Femur (tissue), 1 donor: Measurements from ENCODE around the gene RNF123.
A peak's percentile ranks its signal among the peaks of the same experiment; 100 is the strongest.

Source experiments
- DNase-seq: peaks from one replicate; pipeline ENCODE4 v3.0.0-alpha.2; 2017

RNF123 gene

DNA sequence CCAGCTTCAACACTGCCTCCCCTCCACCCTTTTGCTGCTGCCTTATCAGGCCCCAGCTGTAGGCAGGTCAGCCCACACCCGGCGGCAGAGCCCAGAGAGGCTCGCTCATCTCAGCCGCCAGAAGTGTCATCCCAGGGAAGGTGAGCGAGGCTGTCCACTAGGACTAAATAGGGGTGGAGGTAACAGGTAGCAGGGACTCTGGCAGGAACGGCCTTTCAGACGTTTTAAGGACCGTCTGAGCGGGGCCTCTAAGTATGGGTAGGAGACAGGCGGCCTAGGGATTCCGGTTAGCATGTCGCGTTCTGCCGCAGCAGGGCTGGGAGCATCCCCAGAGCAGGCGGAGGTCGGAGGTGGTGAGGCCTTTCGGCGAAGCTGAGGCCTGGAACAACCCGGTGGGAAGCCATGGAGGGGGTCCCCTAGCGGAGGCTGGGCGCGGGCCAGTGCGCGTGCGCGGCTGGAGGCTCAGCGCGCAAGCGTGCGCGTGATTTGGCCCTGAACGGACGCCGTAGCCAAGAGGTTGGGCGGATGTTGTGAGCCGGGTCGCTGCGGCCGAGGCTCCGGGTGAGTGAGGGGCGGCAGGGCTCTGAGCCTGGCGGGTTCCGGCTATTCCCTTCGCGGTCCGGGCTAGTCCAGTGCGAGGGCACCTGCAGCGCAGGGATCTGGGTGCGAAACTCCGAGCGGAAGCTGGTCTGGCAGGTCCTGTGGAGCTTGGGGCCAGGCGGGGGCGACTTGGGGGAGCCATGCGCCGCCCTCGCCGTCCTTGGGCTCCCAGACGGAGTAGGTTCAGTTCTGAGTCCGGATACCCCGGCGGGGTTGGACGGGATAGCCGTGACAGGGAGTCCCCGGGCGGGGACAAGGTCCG, at the start of gene RNF123, which contains the start of gene MST1:
Gene RNF123, plus strand, starts transcription at position 512 of the 862 bp plus-strand sequence. CDS start 1,609 bp downstream, outside the sequence.
Gene MST1, minus strand, starts transcription at position 429 of the 862 bp plus-strand sequence. CDS start 783 bp downstream, outside the sequence.
- DNase-seq, result peak; percentile 95

DNA sequence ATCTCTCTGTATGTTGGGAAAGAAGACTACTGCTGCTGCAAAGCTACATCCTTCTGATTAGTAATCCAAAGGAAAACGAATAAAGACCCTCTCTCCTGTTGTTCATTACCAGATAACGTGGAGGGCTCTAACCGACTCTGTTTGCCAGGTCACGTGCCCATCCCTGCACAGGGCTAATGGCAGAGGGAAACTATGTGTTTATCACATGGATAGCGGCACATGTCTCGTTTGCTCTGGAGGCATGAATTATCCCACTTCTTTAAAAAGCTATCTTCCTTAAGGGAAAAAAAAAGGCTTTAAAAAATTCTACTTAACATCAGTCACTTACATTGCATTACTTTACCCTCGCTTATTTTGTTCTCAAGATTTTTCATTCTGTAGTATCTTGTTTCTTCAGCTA, 48.1 kb upstream of the RNF123 start:
- no peak for DNase-seq

DNA sequence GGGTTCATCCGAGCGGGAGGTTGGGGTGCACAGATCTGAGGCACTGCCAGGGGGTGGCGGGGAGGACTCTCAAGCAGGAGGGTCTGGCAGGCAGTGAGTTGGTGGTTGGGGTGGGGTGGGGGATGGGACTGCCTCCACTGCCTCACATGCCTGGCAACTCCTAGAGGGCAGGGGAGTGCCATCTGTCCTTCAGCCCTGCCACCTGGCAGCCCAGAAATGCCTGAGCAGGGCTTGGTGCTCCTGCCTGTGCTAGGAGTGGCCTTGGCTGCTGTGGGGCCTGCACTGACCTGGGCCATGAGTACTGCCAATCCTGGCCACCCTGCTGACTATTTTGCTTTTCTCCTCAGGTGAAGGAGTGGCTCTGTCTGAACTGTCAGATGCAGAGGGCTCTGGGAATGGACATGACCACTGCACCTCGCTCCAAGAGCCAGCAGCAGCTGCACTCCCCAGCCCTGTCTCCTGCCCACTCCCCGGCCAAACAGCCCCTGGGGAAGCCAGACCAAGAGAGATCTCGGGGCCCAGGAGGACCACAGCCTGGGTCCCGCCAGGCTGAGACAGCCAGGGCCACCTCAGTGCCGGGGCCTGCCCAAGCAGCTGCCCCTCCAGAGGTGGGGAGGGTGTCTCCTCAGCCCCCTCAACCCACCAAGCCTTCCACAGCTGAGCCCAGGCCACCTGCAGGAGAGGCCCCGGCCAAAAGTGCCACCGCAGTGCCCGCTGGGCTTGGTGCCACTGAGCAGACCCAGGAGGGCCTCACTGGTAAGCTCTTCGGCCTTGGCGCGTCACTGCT, 47.2 kb upstream of the RNF123 start:
- no peak for DNase-seq

DNA sequence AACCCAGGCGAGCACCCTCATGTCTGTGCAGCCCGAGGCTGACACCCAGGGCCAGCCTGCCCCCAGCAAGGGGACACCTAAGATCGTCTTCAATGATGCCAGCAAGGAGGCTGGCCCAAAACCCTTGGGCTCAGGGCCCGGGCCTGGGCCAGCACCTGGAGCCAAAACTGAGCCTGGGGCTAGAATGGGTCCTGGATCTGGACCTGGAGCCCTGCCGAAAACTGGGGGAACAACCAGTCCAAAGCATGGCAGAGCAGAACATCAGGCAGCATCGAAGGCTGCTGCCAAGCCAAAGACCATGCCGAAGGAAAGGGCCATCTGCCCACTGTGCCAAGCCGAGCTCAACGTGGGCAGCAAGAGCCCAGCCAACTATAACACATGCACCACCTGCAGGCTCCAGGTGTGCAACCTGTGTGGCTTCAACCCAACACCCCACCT, 46.6 kb upstream of the RNF123 start:
- no peak for DNase-seq

DNA sequence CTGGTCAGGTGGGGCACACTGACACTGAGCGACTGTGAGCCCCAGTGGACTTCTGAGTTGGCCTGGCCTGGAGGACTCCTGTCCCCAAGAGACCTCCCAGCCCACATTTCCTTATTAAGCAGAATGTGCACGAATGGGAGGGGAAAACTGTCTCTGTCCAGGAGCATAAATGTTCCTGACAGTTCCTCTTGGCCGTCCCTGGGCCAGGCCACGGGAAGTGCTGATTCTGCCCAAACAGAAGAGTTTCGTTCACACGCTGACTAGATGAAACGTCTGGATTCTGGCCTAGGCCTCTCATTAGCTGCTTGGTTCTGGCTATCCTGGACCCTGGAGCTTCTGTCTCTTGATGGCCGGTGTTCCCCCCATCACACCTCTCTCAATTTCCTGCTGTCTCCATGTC, 44.7 kb upstream of the RNF123 start:
- no peak for DNase-seq

DNA sequence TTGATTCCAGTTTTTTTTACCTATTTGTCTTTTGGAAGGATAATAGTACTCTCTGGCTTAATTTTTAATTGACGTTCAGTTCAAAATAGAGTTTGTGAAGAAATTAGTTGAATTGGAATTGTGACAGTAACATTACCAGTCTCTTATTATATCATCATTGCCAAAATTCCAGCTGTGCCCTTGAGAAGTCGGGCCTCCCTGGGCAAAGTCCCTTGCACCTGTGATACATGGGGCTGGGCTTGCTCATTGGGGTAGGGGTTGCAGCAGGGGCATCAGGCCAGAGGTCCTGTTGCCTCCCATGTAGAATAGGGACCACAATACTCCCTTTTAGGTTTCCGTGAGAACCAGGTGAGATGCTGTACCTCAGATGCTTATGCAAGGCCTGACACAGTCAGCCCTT, 43.1 kb upstream of the RNF123 start:
- DNase-seq, result no peak

DNA sequence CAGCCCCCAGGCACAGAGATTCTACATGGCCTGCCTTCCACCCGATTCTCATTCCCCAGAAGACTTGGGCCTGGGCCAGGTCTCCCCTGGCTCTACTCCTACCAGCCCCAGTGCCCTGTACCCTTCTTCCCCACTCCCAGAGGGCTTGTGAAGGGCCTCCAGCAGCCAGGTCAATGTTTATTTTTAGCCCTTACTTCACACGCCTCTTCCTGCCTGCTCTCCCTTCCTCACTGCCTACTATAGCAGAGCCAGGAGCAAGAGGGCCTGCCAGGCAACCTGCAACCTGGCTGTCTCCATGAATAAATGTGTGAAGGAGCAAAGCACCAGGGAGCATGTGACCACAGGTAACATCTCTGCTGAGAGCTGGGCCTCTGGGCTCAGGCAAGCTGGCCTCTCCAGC, 41.6 kb upstream of the RNF123 start:
- DNase-seq, result no peak

DNA sequence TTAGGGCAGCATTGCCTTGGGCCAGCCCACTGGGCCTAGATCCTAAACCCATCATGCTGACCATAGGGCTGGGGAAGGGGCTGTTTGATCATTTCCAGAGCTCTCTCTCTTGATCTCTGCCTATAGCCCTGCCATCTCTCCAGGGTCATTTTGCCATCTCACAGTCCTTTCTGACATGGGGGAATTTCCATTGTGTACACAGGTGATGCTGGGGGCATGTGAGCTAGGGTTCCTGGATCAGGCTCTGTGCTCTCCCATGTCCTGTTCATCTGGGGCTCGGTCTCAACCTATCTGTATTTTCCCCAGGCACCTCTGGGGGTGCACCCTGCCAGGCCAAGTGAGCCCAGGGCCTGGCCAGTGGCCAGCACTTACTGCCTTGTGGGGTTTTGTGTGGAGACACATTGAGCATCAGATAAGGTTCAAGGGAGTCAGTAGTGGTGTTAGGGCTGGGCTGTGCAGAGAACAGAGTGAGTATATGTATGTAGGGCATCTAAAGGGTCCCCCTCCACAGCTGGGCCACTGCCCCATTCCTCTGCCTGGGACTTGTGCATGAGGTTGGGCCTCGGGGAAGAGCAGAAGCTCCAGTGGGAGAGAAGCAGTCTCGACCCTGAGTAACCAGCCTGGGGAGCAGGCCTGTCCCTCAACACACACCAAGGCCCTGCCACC, 40.9 kb upstream of the RNF123 start:
- DNase-seq, result no peak

DNA sequence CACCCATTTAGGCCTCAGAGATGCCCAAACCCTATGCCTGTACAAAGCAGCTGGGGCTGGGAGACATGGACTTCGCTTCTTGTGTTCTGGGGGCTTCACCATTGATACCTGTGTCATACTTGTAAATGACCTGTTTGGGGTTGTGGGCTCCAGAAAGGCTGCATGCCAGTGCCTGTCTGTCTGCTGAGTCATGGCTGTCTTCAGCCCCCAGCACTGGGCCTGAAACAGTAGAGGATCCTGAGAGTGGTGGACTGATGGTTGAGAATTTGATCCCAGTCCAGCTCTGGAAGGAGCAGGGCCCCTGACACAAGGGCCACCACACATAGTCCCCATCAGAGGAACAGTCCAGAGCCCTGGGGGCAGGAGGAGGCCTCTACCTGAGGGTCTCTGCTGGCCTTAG, 39.8 kb upstream of the RNF123 start:
- no peak for DNase-seq

DNA sequence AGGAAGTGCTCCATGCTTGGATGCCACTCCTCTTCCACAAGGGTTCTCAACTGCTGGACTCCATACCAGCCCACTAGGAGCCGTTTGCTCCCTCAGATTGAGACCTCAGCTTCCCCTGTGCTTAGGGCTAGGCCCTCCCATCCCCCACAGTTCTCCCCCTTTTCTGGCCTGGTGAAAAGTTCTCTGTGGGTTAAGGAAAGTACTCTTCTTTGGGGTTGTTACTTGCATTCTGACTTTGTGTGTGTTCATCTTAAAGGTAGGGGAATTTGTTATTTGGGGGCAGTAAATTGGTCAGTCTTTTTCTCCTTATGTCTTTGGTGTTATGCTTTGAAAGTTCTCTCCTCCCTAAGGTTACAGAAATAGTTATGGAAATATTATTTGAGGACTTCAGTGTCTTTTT, 39.2 kb upstream of the RNF123 start:
- no peak for DNase-seq

DNA sequence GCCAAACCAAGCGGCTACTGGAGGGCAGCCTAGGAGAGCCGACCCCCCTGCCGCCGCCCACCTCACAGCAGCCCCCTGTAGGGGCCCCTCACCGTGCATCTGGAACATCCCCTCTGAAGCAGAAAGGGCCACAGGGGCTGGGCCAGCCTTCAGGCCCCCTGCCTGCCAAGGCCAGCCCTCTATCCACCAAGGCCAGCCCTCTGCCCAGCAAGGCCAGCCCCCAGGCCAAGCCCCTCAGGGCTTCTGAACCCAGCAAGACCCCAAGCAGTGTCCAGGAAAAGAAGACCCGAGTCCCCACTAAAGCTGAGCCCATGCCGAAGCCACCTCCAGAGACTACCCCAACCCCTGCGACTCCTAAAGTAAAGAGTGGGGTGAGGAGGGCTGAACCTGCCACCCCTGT, 38.7 kb upstream of the RNF123 start:
- DNase-seq, result no peak

DNA sequence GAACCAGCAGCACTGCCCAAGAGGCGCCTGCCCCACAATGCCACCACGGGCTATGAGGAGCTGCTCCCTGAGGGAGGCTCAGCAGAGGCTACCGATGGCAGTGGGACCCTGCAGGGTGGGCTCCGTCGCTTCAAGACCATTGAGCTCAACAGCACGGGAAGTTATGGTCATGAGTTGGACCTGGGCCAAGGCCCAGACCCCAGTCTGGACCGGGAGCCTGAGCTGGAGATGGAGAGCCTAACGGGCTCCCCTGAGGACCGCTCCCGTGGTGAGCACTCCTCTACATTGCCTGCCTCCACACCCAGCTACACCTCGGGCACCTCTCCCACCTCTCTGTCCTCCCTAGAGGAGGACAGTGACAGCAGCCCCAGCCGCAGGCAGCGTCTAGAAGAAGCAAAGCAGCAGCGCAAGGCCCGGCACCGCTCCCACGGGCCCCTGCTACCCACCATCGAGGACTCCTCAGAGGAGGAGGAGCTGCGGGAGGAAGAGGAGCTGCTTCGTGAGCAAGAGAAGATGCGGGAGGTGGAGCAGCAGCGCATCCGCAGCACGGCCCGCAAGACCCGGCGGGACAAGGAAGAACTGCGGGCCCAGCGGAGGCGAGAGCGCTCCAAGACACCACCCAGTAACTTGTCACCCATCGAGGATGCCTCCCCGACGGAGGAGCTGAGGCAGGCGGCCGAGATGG, 37.0 kb upstream of the RNF123 start:
- no peak for DNase-seq

DNA sequence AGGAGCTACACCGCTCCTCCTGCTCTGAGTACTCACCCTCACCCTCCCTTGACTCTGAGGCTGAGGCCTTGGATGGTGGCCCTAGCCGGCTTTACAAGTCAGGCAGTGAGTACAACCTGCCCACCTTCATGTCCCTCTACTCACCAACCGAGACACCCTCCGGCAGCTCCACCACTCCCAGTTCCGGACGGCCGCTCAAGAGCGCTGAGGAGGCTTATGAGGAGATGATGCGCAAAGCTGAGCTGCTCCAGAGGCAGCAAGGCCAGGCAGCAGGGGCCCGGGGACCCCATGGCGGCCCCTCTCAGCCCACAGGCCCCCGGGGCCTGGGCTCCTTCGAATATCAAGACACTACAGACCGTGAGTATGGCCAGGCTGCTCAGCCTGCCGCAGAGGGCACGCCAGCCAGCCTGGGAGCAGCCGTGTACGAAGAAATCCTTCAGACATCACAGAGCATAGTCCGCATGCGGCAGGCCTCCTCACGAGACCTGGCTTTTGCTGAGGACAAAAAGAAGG, 36.4 kb upstream of the RNF123 start:
- no peak for DNase-seq

DNA sequence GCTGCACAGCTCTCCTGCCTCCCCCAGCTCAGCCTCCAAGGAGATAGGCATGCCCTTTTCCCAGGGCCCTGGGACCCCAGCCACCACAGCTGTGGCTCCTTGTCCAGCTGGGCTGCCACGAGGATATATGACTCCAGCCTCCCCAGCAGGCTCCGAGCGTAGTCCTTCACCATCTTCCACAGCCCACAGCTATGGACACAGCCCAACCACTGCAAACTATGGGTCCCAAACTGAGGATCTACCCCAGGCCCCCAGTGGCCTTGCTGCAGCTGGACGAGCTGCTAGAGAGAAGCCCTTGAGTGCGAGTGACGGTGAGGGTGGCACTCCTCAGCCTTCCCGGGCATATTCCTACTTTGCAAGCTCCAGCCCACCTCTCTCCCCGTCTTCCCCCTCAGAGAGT, 35.7 kb upstream of the RNF123 start:
- DNase-seq, result no peak

DNA sequence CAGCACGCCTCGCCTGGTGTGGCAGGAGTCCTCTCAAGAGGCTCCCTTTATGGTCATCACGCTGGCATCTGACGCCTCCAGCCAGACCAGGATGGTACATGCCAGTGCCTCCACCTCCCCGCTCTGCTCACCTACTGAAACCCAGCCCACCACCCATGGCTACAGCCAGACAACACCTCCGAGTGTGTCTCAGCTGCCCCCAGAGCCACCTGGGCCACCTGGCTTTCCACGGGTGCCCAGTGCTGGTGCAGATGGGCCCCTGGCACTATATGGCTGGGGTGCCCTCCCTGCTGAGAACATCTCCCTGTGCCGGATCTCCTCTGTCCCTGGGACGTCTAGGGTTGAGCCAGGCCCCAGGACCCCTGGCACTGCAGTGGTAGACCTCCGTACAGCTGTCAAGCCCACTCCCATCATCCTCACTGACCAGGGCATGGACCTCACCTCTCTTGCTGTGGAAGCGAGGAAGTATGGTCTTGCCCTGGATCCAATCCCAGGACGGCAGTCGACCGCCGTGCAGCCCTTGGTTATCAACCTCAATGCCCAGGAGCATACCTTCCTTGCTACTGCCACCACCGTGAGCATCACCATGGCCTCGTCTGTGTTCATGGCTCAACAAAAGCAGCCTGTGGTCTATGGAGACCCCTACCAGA, 35.1 kb upstream of the RNF123 start:
- no peak for DNase-seq

DNA sequence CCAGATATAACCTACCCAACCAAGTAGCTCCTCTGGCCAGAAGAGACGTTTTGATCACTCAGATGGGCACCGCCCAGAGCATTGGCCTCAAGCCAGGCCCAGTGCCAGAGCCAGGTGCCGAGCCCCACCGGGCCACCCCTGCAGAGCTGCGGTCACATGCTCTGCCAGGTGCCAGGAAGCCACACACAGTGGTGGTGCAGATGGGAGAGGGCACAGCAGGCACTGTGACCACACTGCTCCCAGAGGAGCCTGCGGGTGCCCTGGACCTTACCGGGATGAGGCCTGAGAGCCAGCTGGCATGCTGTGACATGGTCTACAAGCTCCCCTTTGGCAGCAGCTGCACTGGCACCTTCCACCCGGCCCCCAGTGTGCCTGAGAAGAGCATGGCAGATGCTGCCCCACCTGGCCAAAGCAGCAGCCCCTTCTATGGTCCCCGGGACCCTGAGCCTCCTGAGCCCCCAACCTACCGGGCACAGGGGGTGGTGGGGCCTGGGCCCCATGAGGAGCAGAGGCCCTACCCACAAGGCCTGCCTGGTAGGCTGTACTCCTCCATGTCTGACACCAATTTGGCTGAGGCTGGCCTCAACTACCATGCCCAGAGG, 34.3 kb upstream of the RNF123 start:
- no peak for DNase-seq

DNA sequence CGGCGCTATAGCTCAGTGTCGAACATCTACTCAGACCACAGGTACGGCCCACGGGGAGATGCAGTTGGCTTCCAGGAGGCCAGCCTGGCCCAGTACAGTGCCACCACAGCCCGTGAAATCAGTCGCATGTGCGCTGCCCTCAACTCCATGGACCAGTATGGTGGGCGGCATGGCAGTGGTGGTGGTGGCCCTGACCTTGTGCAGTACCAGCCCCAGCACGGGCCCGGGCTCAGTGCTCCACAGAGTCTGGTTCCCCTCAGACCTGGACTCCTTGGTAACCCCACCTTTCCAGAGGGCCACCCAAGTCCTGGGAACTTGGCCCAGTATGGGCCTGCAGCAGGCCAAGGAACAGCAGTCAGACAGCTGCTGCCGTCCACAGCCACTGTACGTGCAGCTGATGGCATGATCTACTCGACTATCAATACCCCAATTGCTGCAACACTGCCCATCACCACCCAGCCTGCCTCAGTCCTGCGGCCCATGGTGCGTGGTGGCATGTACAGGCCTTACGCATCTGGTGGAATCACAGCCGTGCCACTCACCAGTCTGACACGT, 33.5 kb upstream of the RNF123 start:
- DNase-seq, result no peak

DNA sequence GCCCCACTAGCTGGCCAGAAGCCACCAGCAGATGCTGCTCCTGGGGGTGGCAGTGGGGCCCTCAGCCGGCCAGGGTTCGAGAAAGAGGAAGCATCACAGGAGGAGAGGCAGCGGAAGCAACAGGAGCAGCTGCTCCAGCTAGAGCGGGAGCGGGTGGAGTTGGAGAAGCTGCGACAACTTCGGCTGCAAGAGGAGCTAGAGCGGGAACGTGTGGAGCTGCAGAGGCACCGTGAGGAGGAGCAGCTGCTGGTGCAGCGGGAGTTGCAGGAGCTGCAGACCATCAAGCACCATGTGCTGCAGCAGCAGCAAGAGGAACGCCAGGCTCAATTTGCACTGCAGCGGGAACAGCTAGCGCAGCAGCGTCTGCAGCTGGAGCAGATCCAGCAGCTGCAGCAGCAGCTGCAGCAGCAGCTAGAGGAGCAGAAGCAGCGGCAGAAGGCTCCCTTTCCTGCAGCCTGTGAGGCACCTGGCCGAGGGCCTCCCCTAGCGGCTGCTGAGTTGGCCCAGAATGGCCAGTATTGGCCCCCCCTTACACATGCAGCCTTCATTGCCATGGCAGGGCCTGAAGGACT, 32.7 kb upstream of the RNF123 start:
- no peak for DNase-seq

DNA sequence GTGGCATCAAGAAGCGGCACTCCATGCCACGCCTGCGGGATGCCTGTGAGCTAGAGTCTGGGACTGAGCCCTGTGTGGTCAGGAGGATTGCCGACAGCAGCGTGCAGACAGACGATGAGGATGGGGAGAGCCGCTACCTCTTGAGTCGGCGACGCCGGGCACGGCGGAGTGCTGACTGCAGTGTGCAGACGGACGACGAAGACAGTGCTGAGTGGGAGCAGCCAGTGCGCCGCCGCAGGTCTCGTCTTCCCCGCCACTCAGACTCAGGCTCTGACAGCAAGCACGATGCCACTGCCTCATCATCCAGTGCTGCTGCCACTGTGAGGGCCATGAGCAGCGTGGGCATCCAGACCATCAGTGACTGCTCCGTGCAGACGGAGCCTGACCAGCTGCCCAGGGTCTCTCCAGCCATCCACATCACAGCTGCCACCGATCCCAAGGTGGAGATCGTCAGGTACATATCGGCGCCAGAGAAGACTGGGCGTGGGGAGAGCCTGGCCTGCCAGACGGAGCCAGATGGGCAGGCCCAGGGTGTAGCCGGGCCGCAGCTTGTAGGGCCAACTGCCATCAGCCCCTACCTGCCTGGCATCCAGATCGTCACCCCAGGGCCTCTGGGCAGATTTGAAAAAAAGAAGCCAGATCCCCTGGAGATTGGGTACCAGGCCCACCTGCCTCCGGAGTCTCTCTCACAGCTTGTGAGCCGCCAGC, 32.0 kb upstream of the RNF123 start:
- no peak for DNase-seq

DNA sequence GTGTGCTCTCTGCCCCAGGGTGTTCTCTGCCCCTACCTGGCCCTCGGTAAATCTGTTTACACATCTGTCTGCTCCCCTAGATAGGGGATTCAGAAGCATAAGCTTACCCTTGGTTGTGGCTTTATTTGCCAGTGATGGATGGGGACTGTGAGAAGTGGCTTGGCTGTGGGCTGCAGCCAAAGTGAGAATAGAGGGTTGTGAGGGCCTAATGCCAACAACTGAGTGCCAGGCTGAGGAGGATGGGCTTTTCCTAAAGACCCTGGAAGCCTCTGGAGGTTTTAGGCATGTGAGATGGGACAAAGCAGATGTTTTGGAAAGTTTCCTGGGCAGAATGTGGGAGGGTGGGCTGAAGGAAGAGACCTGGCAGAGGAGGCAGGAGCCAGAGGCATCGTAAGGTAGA, 30.6 kb upstream of the RNF123 start:
- no peak for DNase-seq
